Activated CD8-positive, alpha-beta T cell treated with anti-CD3 and anti-CD28 coated beads, Interleukin-2, amount 10 ng/mL, durations not matched to agents 7 days and 5 days (primary cell): ENCODE data around the gene PRSS56. TPM values are rescaled to one million over a fixed set of nuclear protein-coding genes. Genes with fewer than 3 reads are reported as not detected.

Experiments used
- ATAC-seq: fragments of 150-1000 bp; cut with Tn5 transposase; one replicate; pipeline ENCODE4 v1.10.0; 2021; ENCODE audit warnings: moderate library complexity
- CTCF ChIA-PET: fragments of 350-600 bp; sonication (Branson Sonifier 250); formaldehyde crosslinking; loops from one replicate; lab custom pipeline; 2021; ENCODE audit warnings: antibody characterized with exemption; lab: Charles Lee
- POLR2A ChIA-PET: fragments of 350-600 bp; sonication (Branson Sonifier 250); formaldehyde crosslinking; loops from one replicate; lab custom pipeline; 2021; ENCODE audit warnings: antibody characterized with exemption; lab: Charles Lee
- DNase-seq: peaks from one replicate; pipeline ENCODE4 v3.0.0-alpha.2; 2020
- H3K27ac Mint-ChIP-seq: one replicate; pipeline ENCODE4 v1.8.0; 2021; ENCODE audit warnings: mild to moderate bottlenecking, mixed read lengths
- H3K27me3 Mint-ChIP-seq: one replicate; pipeline ENCODE4 v1.8.0; 2021; ENCODE audit warnings: low read depth, mixed read lengths
- H3K36me3 Mint-ChIP-seq: one replicate; pipeline ENCODE4 v1.8.0; 2021; ENCODE audit warnings: low read depth, mixed read lengths
- H3K4me1 Mint-ChIP-seq: one replicate; pipeline ENCODE4 v1.8.0; 2021; ENCODE audit warnings: low read depth, mixed read lengths
- H3K4me3 Mint-ChIP-seq: one replicate; pipeline ENCODE4 v1.8.0; 2021; ENCODE audit warnings: mild to moderate bottlenecking, mixed read lengths
- H3K9me3 Mint-ChIP-seq: one replicate; pipeline ENCODE4 v1.8.0; 2022; ENCODE audit warnings: mixed read lengths; ENCODE audit not compliant: insufficient read depth
- total RNA-seq, 2 experiments: library from RNA; stranded (reverse); gene quantifications; one replicate each; pipeline ENCODE4 v1.2.3, GENCODE V29; 2021

Gene PRSS56
- total RNA-seq, 2 experiments from 2014 or later: not detected

DNA sequence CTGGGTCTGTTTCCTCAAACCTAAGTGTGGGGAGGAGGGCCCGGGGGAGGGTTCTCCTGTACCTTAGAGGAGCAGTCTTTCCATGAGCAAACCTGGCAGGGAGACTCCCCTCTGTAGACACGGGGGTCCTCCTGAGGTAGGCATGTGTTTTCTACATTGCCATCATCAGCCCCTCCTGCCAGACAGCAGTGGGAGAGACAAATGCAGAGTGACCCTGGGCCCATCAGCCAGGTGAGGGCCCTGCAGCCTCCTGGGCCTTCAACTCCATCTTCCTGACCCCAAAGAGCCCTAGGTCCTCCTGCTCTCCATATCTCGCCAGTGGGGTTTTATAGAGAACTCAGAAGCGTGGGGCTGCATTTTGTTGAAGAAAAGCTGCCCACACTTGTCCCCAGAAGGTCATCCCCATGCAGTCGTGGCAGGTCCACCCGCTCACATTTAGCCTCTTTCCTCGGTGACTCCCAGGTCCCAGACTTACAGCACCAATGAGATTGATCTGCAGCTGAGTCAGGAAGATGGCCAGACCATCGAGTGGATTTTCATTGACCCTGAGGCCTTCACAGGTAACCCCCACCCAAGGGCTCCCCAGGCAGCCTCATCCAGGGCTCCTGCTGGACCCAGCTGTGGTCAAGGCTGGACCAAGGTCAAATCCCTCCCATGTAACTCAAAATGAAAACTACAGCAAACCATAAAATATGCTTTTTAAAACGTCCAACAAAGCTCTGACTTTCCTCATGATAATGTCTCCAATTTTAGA, 21.9 kb downstream of the PRSS56 start:
- Mint-ChIP-seq H3K9me3 (no peaks in the 10 kb centered on the region), H3K4me3 (no peak overlapping the region), H3K4me1 (peaks cover 23% of the 10 kb centered on the region), H3K36me3 (peaks cover 14% of the 10 kb centered on the region), H3K27ac (peak overlapping the region; percentile 10), H3K27me3 (peaks cover 9% of the 10 kb centered on the region)
- ChIA-PET CTCF (no interaction called here), POLR2A (interaction anchor here (1.6 kb wide), 1 partner anchor 8 kb away, joined by 3 read pairs; no protein-coding TSS in a partner anchor)
- ATAC-seq: no peak
- no peak for DNase-seq

GRCh38 chr2:232542715-232543467, 22.7 kb downstream of the PRSS56 start:
- POLR2A ChIA-PET: interaction anchor here (1.6 kb wide), 1 partner anchor 9 kb away, joined by 3 read pairs; no protein-coding TSS in a partner anchor
- H3K4me3 Mint-ChIP-seq: no peak overlapping the region

DNA sequence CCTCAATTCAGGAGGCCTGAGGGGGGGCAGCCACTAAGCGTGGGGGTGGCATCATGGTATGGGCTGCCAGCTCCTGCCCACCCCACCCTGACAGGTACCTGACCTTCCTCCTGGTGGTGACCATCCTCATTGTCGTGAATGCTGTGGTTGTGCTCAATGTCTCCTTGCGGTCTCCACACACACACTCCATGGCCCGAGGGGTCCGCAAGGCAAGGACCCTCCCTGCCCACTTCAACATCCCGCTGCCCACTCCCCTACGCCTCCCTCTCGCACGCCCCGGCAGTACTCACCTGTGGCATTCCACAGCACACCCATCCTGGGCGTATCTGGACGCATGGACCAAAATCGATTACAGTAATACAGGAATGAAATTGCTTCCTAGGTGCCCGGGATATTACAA, 23.3 kb downstream of the PRSS56 start:
- ChIA-PET POLR2A (interaction anchor here (1.6 kb wide), 1 partner anchor 10 kb away, joined by 3 read pairs; no protein-coding TSS in a partner anchor), CTCF (no interaction called here)
- H3K9me3 Mint-ChIP-seq: no peaks in the 10 kb centered on the region
- no peak for ATAC-seq
- H3K4me3 Mint-ChIP-seq: no peak overlapping the region
- no peak overlapping the region for H3K27ac Mint-ChIP-seq
- DNase-seq: no peak
- H3K4me1 Mint-ChIP-seq: peaks cover 29% of the 10 kb centered on the region
- H3K27me3 Mint-ChIP-seq: peaks cover 5% of the 10 kb centered on the region
- peaks cover 27% of the 10 kb centered on the region for H3K36me3 Mint-ChIP-seq

More at GRCh38 chr2:232542715-232543467, 22.7 kb downstream of the PRSS56 start:
- H3K36me3 Mint-ChIP-seq: peaks cover 21% of the 10 kb centered on the region
- H3K27me3 Mint-ChIP-seq: peaks cover 9% of the 10 kb centered on the region
- DNase-seq (no peak), ATAC-seq (no peak)
- peaks cover 30% of the 10 kb centered on the region for H3K4me1 Mint-ChIP-seq
- peak overlapping the region; percentile 10 for H3K27ac Mint-ChIP-seq
- CTCF ChIA-PET: no interaction called here
- H3K9me3 Mint-ChIP-seq: no peaks in the 10 kb centered on the region

DNA sequence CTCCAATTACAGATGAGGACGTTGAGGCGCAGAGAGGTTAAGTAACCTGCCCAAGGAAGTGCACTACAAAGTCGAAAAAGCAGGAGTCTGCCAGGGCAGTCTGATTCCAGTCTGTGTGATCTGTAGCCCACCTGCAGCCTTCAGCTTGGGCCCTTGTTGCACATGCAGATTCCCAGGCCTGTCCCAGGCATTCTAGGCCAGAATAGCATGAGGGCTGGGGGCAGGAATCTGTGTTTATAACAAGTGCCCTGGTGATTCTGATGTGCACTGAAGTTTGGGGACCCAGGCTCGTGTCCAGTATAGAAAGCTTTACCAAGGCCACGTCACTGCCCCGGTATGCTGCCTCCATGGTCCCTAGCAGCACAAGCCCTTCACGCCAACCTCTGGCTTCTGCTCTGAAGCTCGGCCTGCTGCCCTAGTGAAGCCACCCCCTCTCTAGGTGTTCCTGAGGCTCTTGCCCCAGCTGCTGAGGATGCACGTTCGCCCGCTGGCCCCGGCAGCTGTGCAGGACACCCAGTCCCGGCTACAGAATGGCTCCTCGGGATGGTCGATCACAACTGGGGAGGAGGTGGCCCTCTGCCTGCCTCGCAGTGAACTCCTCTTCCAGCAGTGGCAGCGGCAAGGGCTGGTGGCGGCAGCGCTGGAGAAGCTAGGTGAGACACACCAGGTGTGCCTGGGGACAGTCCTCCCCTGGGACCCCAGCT, 23.9 kb downstream of the PRSS56 start:
- peaks cover under 1% of the 10 kb centered on the region for H3K27me3 Mint-ChIP-seq
- H3K4me1 Mint-ChIP-seq: peaks cover 30% of the 10 kb centered on the region
- DNase-seq (no peak), ATAC-seq (no peak)
- no peak overlapping the region for H3K27ac Mint-ChIP-seq
- no peaks in the 10 kb centered on the region for H3K9me3 Mint-ChIP-seq
- H3K4me3 Mint-ChIP-seq: no peak overlapping the region
- ChIA-PET CTCF (no interaction called here), POLR2A (interaction anchor here (1.6 kb wide), 1 partner anchor 10 kb away, joined by 3 read pairs; no protein-coding TSS in a partner anchor)
- H3K36me3 Mint-ChIP-seq: peaks cover 32% of the 10 kb centered on the region

DNA sequence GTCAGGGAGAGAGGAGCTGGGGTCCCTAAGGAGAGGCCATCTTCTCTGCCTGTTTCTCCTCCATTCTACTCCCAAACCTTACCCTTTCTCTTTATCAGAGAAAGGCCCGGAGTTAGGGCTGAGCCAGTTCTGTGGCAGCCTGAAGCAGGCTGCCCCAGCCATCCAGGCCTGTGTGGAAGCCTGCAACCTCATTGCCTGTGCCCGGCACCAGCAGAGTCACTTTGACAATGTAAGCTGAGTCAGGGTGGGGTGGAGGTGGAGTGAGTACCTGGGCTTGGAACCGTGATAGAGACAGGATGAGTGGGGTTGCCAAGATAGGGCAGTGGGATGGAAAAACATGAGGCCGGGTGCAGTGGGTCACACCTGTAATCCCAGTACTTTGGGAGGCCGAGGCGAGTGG, 24.5 kb downstream of the PRSS56 start:
- CTCF ChIA-PET: no interaction called here
- POLR2A ChIA-PET: no interaction called here
- H3K27me3 Mint-ChIP-seq: no peaks in the 10 kb centered on the region

DNA sequence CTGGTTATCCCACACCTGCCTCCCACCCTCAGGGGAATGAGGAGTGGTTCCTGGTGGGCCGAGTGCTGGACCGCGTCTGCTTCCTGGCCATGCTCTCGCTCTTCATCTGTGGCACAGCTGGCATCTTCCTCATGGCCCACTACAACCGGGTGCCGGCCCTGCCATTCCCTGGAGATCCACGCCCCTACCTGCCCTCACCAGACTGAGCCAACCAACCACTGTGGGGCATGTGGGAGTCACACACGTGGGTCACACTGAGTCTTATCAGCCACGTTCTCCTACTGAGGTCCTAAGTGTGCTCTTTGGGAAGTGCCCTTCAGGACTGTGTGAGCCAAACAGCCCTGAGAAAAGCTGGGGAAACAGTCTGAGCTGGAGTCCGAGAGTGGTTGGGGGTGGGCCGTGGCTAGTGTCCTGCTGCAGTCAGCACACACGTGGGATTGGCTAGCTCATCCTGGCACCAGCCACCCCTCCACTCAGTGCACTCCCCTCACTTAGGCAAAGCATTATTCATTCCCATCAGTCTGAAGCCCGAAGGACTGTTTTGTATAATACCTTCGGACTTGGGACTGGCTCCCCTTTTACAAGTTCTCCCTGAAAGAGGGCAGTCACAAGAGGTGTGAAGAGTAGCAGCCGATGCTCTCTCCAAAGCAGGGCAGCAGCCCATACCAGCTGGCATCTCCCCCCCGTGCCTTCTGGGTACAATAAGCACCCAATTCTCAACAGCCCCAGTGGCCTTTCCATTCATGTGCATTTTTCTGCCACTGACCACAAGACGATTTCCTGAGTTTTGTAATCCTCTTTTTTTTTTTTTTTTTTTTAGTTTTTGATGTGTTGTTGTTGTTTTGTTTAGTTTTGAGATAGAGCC, 25.6 kb downstream of the PRSS56 start:
- H3K36me3 Mint-ChIP-seq: peaks cover 36% of the 10 kb centered on the region
- H3K4me3 Mint-ChIP-seq: no peak overlapping the region
- CTCF ChIA-PET: interaction anchor here (0.9 to 1.3 kb wide), 2 partner anchors 8 to 16 kb away, joined by 3 read pairs; no protein-coding TSS in a partner anchor
- no peak for DNase-seq
- peaks cover 35% of the 10 kb centered on the region for H3K4me1 Mint-ChIP-seq
- POLR2A ChIA-PET: no interaction called here
- H3K9me3 Mint-ChIP-seq: no peaks in the 10 kb centered on the region
- no peak overlapping the region for H3K27ac Mint-ChIP-seq
- no peak for ATAC-seq
- H3K27me3 Mint-ChIP-seq: no peaks in the 10 kb centered on the region

More for the DNA sequence above, 24.5 kb downstream of the PRSS56 start:
- Mint-ChIP-seq H3K36me3 (peaks cover 35% of the 10 kb centered on the region), H3K4me1 (peaks cover 34% of the 10 kb centered on the region), H3K9me3 (no peaks in the 10 kb centered on the region), H3K27ac (no peak overlapping the region), H3K4me3 (no peak overlapping the region)
- ATAC-seq (no peak), DNase-seq (no peak)

DNA sequence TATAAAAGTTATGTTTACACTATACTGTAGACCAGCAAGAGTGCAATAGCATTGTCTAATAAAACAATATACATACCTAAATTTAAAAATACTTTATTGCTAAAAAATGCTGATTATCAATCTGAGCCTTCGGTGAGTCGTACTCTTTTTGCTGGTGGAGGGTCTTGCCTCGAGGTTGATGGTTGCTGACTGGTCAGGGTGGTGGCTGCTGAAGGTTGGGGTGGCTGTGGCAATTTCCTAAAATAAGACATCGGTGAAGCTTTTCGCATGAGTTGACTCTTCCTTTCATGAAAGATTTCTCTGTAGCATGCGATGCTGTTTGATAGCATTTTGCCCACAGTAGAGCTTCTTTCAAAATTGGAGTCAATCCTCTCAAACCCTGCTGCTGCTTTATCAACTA, 27.8 kb downstream of the PRSS56 start:
- Mint-ChIP-seq H3K9me3 (no peaks in the 10 kb centered on the region), H3K4me3 (no peak overlapping the region), H3K36me3 (peaks cover 44% of the 10 kb centered on the region), H3K27ac (no peak overlapping the region), H3K27me3 (no peaks in the 10 kb centered on the region), H3K4me1 (peaks cover 49% of the 10 kb centered on the region)
- ChIA-PET CTCF (interaction anchor here (0.9 kb wide), 1 partner anchor 11 kb away, joined by 4 read pairs; no protein-coding TSS in a partner anchor), POLR2A (interaction anchor here (1.6 kb wide), 1 partner anchor 9 kb away, joined by 3 read pairs; no protein-coding TSS in a partner anchor)
- no peak for DNase-seq
- ATAC-seq: no peak

DNA sequence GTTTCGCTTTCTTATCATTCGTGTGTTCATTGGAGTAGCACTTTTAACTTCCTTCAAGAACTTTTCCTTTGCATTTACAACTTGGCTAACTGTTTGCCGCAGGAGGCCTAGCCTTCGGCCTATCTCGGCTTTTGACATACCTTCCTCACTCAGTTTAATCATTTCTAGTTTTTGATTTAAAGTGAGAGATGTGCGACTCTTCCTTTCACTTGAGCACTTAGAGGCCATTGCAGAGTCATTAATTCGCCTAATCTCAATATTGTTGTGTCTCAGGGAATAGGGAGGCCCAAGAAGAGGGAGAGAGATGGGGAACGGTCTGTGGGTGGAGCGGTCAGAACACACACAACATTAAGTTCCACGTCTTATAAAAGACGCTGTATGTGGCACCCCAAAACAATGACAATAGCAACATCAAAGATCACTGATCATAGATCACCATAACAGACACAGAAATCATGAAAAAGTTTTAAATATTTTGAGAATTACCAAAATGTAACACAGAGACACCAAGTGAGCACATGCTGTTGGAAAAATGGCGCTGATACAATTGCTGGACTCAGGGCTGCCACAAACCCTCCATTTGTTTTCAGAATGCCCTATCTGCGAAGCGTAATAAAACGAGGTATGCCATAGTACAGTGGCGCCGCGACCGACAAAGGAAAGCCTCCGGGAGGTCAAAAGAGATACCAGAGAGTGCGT, 29.6 kb downstream of the PRSS56 start:
- POLR2A ChIA-PET: no interaction called here
- no peak for ATAC-seq
- no peaks in the 10 kb centered on the region for H3K9me3 Mint-ChIP-seq

GRCh38 chr2:232550354-232551249, 30.4 kb downstream of the PRSS56 start, which contains the start of the genes EIF4E2 and TIGD1:
EIF4E2 (plus strand) TSS chr2:232550689; CDS start chr2:232550725, 36 bp downstream.
TIGD1 (minus strand) TSS chr2:232550557; CDS start chr2:232549882, 675 bp downstream.
- Mint-ChIP-seq H3K27me3 (no peaks in the 10 kb centered on the region), H3K36me3 (peaks cover 47% of the 10 kb centered on the region), H3K27ac (peak within 1 kb of the TSS; percentile 100), H3K4me1 (peaks cover 68% of the 10 kb centered on the region), H3K4me3 (peak within 1 kb of the TSS; percentile 100), H3K9me3 (no peaks in the 10 kb centered on the region)
- DNase-seq: peak; percentile 93
- ChIA-PET POLR2A (interaction anchor here (0.6 to 0.9 kb wide), 7 partner anchors 11 to 531 kb away, joined by 3 to 5 read pairs (median 3); no protein-coding TSS in a partner anchor), CTCF (interaction anchor here (1.0 kb wide), 1 partner anchor 55 kb away, joined by 3 read pairs; no protein-coding TSS in a partner anchor)
- ATAC-seq: peak; percentile 95

More for the DNA sequence above, 29.6 kb downstream of the PRSS56 start:
- Mint-ChIP-seq H3K4me1 (peaks cover 67% of the 10 kb centered on the region), H3K36me3 (peaks cover 49% of the 10 kb centered on the region), H3K4me3 (peak overlapping the region; percentile 100), H3K27me3 (no peaks in the 10 kb centered on the region), H3K27ac (peak overlapping the region; percentile 100)
- DNase-seq: no peak
- CTCF ChIA-PET: no interaction called here
